A549 (cell line): ENCODE data around the gene NME3. TPM values are rescaled to one million over a fixed set of nuclear protein-coding genes. Genes with fewer than 3 reads are reported as not detected.

Experiments used
- ATAC-seq, 2 experiments: fragments of 200-7000 bp in 1 of 2; fragments of >200 bp in 1 of 2; cut with Nextera tagmentation in 1 of 2; cut with Tn5 transposase in 1 of 2; 3 replicates each; pipeline versions ENCODE4 v1.8.0 to v1.9.1; 2018 to 2020; ENCODE audit warnings: mild to moderate bottlenecking in 1 of 2, moderate library complexity in 1 of 2
- CTCF ChIA-PET: fragments of 300-600 bp; sonication (Branson Sonifier 250); formaldehyde crosslinking; extraction: SDS; loops from one replicate; lab custom pipeline; 2021; ENCODE audit warnings: antibody characterized with exemption, inconsistent platforms; lab: Yijun Ruan, JAX
- POLR2A ChIA-PET: fragments of 350-600 bp; formaldehyde crosslinking; extraction: SDS; loops from one replicate; lab custom pipeline; 2021; ENCODE audit warnings: antibody characterized with exemption, inconsistent platforms; lab: Yijun Ruan, JAX
- DNase-seq, 2 experiments: peaks; one replicate each; pipeline versions ENCODE4 v3.0.0 to v3.0.0-alpha.2; 2011 to 2016; ENCODE audit warnings: low read depth in 1 of 2, low spot score in 1 of 2
- FAIRE-seq: peaks from 2 replicates; lab custom pipeline; 2011; peaks lifted over from hg19 to GRCh38; lab: Jason Lieb, UNC
- H3K27ac ChIP-seq, 2 experiments: fragments of >200 bp; sonication (Bioruptor Twin); formaldehyde crosslinking; 3 replicates each; pipeline ENCODE4 v1.5.1; 2016 to 2017
- H3K4me1 ChIP-seq: fragments of >200 bp; sonication (Bioruptor Twin); formaldehyde crosslinking; 3 replicates; pipeline ENCODE4 v1.6.1; 2016
- H3K4me2 ChIP-seq: fragments of >200 bp; sonication (Bioruptor Twin); formaldehyde crosslinking; 3 replicates; pipeline ENCODE4 v1.6.1; 2016
- H3K4me3 ChIP-seq: fragments of >200 bp; sonication (Bioruptor Twin); formaldehyde crosslinking; 3 replicates; pipeline ENCODE4 v1.5.1; 2016
- H3K9me3 ChIP-seq: fragments of >200 bp; sonication (Bioruptor Twin); formaldehyde crosslinking; 3 replicates; pipeline ENCODE4 v1.6.1; 2016
- BHLHE40 ChIP-seq: IDR thresholded peaks from 2 replicates; pipeline ENCODE4 v1.6.1; 2012; ENCODE audit warnings: low read depth, low read length, inconsistent platforms
- CEBPB ChIP-seq, 2 experiments: fragments of >200 bp in 1 of 2; sonication (Bioruptor Twin) in 1 of 2; formaldehyde crosslinking in 1 of 2; IDR thresholded peaks; 2 replicates each; pipeline ENCODE4 v1.6.1; 2012 to 2016
- FOXS1 ChIP-seq: fragments of 250-450 bp; sonication (Bioruptor Pico); IDR thresholded peaks from 2 replicates; pipeline ENCODE4 v1.5.0; 2020; ENCODE audit warnings: mild to moderate bottlenecking, moderate library complexity
- HEYL ChIP-seq: fragments of 250-450 bp; sonication (Bioruptor Pico); IDR thresholded peaks from 2 replicates; pipeline ENCODE4 v1.8.0; 2021; ENCODE audit warnings: mild to moderate bottlenecking, moderate library complexity
- HMGXB4 ChIP-seq: fragments of 250-450 bp; sonication (Bioruptor Pico); IDR thresholded peaks from 2 replicates; pipeline ENCODE4 v1.5.0; 2021; ENCODE audit warnings: mild to moderate bottlenecking, moderate library complexity, borderline replicate concordance
- KDM1A ChIP-seq: fragments of 200-600 bp; sonication (generic); IDR thresholded peaks from 2 replicates; pipeline ENCODE4 v1.6.1; 2016; ENCODE audit warnings: low read depth, mild to moderate bottlenecking
- KDM5A ChIP-seq: fragments of 200-600 bp; sonication (generic); IDR thresholded peaks from 2 replicates; pipeline ENCODE4 v1.6.1; 2016; ENCODE audit warnings: antibody characterized with exemption, mild to moderate bottlenecking
- MYC ChIP-seq: IDR thresholded peaks from 2 replicates; pipeline ENCODE4 v1.6.1; 2012; ENCODE audit warnings: mild to moderate bottlenecking, inconsistent platforms, low read length, improper control_type of control experiment, borderline replicate concordance
- PHF8 ChIP-seq: fragments of 200-600 bp; sonication (generic); IDR thresholded peaks from 2 replicates; pipeline ENCODE4 v1.6.1; 2016; ENCODE audit warnings: low read depth, mild to moderate bottlenecking, antibody characterized with exemption, moderate library complexity, borderline replicate concordance
- POLR2A ChIP-seq: IDR thresholded peaks from 2 replicates; pipeline ENCODE4 v1.6.1; 2012; ENCODE audit warnings: mild to moderate bottlenecking, low read length
- RARB ChIP-seq: fragments of 250-450 bp; sonication (Bioruptor Pico); IDR thresholded peaks from 2 replicates; pipeline ENCODE4 v1.8.0; 2021; ENCODE audit warnings: mild to moderate bottlenecking, moderate library complexity
- RFX5 ChIP-seq: fragments of 450-650 bp; IDR thresholded peaks from 2 replicates; pipeline ENCODE4 v1.7.1; 2014; ENCODE audit warnings: antibody characterized with exemption, mild to moderate bottlenecking, moderate library complexity
- RNF2 ChIP-seq: fragments of 200-600 bp; sonication (generic); IDR thresholded peaks from 2 replicates; pipeline ENCODE4 v1.6.1; 2016; ENCODE audit warnings: low read depth, mild to moderate bottlenecking, antibody characterized with exemption, moderate library complexity, borderline replicate concordance
- SMC3 ChIP-seq: fragments of >200 bp; sonication (Bioruptor Twin); formaldehyde crosslinking; IDR thresholded peaks from 3 replicates; pipeline ENCODE4 v1.6.1; 2018; ENCODE audit warnings: inconsistent platforms
- TP53 ChIP-seq: fragments of 250-450 bp; sonication (Bioruptor Pico); IDR thresholded peaks from 2 replicates; pipeline ENCODE4 v1.5.0; 2021; ENCODE audit warnings: mild to moderate bottlenecking, moderate library complexity
- ZC3H11A ChIP-seq: fragments of 450-650 bp; IDR thresholded peaks from 2 replicates; pipeline ENCODE4 v1.6.1; 2014; ENCODE audit warnings: antibody characterized with exemption, mild to moderate bottlenecking
- ZFP36 ChIP-seq: fragments of 450-650 bp; IDR thresholded peaks from 2 replicates; pipeline ENCODE4 v1.6.1; 2014; ENCODE audit warnings: borderline replicate concordance; ENCODE audit not compliant: partially characterized antibody
- WGBS: methylation state at CpG from one replicate; pipeline ENCODE4 v1.1.6; 2017; ENCODE audit errors: missing lambda C conversion rate; 5-methylcytosine and 5-hydroxymethylcytosine counted together
- polyA plus RNA-seq, 4 experiments: library from polyadenylated mRNA; depleted of rRNA in 3 of 4; stranded (reverse); fragments of >200 nt; fragmentation: RNase III in 1 of 4; extraction: RNeasy Plus Mini Kit Qiagen cat#74134 plus additional on column Dnase treatment in 1 of 4; gene quantifications; 2 replicates in 3 of 4; 3 replicates in 1 of 4; pipeline ENCODE4 v1.2.3, GENCODE V29; 2011 to 2017
- TF ChIP-seq, protein P1 (sequence below): fragments of >200 bp; sonication (Bioruptor Twin); formaldehyde crosslinking; IDR thresholded peaks from 3 replicates; pipeline ENCODE4 v1.6.1; 2016
- TF ChIP-seq, protein P2 (sequence below): IDR thresholded peaks from 2 replicates; pipeline ENCODE4 v1.6.1; 2012
- TF ChIP-seq, protein P3 (sequence below): fragments of >200 bp; sonication (Bioruptor Twin); formaldehyde crosslinking; IDR thresholded peaks from 3 replicates; pipeline ENCODE4 v1.5.1; 2016

The NME3 gene
- polyA plus RNA-seq, 2 of the 4 experiments (the other 2 are of a cell fraction) = 15.2 to 49.9 TPM

DNA sequence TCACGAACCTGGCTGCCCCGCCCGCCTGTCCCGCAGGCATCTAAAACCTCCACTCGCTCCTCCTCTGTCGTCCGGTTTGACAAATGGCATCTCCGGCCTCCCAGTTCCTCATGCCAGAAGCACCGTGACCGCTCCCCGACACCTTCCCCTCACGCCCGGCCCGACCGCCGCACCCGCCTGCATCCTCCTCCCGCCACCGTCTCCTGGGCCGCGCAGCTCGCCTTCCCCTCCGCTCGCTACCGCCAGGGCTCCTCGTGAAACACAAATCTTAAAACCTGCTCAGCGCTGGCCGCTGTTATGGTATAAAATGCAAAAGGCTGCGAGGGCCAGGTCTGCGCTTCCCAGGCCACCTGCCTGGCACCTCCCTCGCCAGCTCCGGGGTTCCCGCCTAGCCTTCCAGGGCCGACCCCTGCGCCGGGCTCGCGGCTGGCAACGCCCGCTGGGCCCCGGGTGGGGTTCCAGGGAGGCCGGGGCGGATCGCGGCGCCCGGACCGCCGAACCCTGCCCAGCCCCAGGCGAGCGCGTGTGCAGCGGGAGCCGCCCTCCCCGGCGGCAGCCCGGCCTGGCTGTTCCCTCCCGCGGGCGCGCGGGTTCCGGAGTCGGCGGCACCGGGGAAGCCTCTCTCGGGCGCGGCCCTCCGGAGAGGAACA lies 10.5 kb upstream of the NME3 start:
- peak in 1 of 2 experiments; percentile 35 for DNase-seq
- POLR2A ChIA-PET = interaction anchor here (0.9 to 2.0 kb wide), 13 partner anchors 10 to 403 kb away, joined by 3 to 46 read pairs (median 6); partner anchors contain the start of genes CRAMP1, EME2, FAHD1 and HAGH
- TF ChIP-seq BHLHE40 (no peak), HEYL (no peak), POLR2A (peak; percentile 23; the same call in 1 of the 2 replicates), RARB (CRISPR knock-in tag) (no peak), RFX5 (no peak), TP53 (peak; percentile 70; the same call in 1 of the 2 replicates), RNF2 (no peak), MYC (no peak), FOXS1 (no peak), PHF8 (peak; percentile 35; the same call in 1 of the 2 replicates), KDM1A (no peak), CEBPB (IDR thresholded peaks at IDR 0.05) (no peak), ZC3H11A (no peak), HMGXB4 (CRISPR knock-in tag) (no peak), KDM5A (0 out of 2 replicates have a peak, but pooled peaks have one; percentile 41), ZFP36 (no peak)
- TF ChIP-seq, protein P1, sequence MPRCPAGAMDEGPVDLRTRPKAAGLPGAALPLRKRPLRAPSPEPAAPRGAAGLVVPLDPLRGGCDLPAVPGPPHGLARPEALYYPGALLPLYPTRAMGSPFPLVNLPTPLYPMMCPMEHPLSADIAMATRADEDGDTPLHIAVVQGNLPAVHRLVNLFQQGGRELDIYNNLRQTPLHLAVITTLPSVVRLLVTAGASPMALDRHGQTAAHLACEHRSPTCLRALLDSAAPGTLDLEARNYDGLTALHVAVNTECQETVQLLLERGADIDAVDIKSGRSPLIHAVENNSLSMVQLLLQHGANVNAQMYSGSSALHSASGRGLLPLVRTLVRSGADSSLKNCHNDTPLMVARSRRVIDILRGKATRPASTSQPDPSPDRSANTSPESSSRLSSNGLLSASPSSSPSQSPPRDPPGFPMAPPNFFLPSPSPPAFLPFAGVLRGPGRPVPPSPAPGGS = 0 out of 3 replicates have a peak, but pooled peaks have one; percentile 34
- TF ChIP-seq, protein P2, sequence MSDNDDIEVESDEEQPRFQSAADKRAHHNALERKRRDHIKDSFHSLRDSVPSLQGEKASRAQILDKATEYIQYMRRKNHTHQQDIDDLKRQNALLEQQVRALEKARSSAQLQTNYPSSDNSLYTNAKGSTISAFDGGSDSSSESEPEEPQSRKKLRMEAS = 0 out of 2 replicates have a peak, but pooled peaks have one; percentile 10
- TF ChIP-seq, all 56 proteins: peak for 6
- FAIRE-seq (no peak), ATAC-seq (peak in 1 of 2 experiments; percentile 20; a peak in 4 of 6 replicates)
- Histone ChIP-seq H3K4me2 (peak overlapping the region; percentile 83), H3K27ac (peak overlapping the region; percentile 65 to 90), H3K4me3 (peak overlapping the region; percentile 74), H3K4me1 (peaks cover 22% of the 10 kb centered on the region; the same call in 2 of the 3 replicates), H3K9me3 (no peaks in the 10 kb centered on the region)
- 5% methylated on average over 43 of the region's 70 CpGs for WGBS
- CTCF ChIA-PET = interaction anchor here (0.7 to 2.9 kb wide), 7 partner anchors 10 to 147 kb away, joined by 3 to 15 read pairs (median 4); partner anchors contain the start of genes EME2, FAHD1, HAGH and MAPK8IP3

GRCh38 chr16:1781254-1781653 lies 9.9 kb upstream of the NME3 start:
- TF ChIP-seq, protein P3, sequence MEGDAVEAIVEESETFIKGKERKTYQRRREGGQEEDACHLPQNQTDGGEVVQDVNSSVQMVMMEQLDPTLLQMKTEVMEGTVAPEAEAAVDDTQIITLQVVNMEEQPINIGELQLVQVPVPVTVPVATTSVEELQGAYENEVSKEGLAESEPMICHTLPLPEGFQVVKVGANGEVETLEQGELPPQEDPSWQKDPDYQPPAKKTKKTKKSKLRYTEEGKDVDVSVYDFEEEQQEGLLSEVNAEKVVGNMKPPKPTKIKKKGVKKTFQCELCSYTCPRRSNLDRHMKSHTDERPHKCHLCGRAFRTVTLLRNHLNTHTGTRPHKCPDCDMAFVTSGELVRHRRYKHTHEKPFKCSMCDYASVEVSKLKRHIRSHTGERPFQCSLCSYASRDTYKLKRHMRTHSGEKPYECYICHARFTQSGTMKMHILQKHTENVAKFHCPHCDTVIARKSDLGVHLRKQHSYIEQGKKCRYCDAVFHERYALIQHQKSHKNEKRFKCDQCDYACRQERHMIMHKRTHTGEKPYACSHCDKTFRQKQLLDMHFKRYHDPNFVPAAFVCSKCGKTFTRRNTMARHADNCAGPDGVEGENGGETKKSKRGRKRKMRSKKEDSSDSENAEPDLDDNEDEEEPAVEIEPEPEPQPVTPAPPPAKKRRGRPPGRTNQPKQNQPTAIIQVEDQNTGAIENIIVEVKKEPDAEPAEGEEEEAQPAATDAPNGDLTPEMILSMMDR = no peak
- TF ChIP-seq SMC3 (no peak), BHLHE40 (no peak)
- FAIRE-seq (no peak), ATAC-seq (no peak), DNase-seq (no peak)
- Histone ChIP-seq H3K4me2 (peak overlapping the region; percentile 83), H3K9me3 (no peaks in the 10 kb centered on the region), H3K4me1 (peaks cover 22% of the 10 kb centered on the region; the same call in 2 of the 3 replicates), H3K27ac (peak overlapping the region; percentile 65 to 90; a peak in 5 of 6 replicates), H3K4me3 (peak overlapping the region; percentile 74)
- POLR2A ChIA-PET = interaction anchor here (2.0 kb wide), 1 partner anchor 10 kb away, joined by 46 read pairs; the partner anchor contains the start of genes EME2, MRPS34 and NME3
- CTCF ChIA-PET = interaction anchor here (0.7 to 2.9 kb wide), 4 partner anchors 10 to 148 kb away, joined by 3 to 15 read pairs (median 6); partner anchors contain the start of genes EME2, MAPK8IP3, MRPS34 and NME3
- 85% methylated on average over 18 of the region's 20 CpGs for WGBS
